Measurements from ENCODE around the gene TMIE.

TMIE gene

DNA sequence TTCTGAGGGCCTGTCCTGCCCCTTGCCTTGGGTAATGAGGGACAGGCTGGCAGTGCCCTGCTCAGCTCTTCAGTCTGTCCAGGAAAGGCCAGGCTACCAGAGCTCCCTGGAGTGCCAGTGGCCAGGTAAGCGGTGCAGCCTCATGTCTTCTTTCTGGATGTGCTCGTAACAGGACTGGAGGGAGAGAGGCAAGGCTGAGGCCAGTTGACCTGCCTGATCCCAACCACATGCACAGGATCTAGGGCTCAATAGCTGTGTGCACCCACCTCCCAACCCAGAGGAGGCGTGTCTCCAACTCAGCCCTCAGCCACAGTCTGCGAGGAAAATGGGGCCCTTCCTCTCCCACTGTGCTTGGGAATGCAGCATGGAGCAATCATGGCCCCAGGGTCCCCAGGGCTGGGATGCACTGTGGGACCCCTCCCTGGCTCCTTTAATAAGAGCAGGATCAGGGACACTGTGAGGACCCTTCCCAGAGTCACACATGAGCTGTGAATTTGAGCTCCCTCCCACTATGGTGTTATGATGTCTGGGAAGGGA, 30.2 kb upstream of the TMIE start:
- Histone ChIP-seq H3K4me3 (ENCODE audit: low read length) (no peak overlapping the region), H3K36me3 (ENCODE audit: control insufficient read depth, insufficient read depth, low read length) (no peaks in the 10 kb centered on the region), H3K27me3 (ENCODE audit: control insufficient read depth, insufficient read depth, low read length) (peaks cover 9% of the 10 kb centered on the region), H3K4me1 (ENCODE audit: control insufficient read depth, insufficient read depth, low read length) (no peaks in the 10 kb centered on the region), H3K9ac (ENCODE audit: low read length) (no peak overlapping the region), H3K9me3 (ENCODE audit: control insufficient read depth, low read length) (no peaks in the 10 kb centered on the region)

DNA sequence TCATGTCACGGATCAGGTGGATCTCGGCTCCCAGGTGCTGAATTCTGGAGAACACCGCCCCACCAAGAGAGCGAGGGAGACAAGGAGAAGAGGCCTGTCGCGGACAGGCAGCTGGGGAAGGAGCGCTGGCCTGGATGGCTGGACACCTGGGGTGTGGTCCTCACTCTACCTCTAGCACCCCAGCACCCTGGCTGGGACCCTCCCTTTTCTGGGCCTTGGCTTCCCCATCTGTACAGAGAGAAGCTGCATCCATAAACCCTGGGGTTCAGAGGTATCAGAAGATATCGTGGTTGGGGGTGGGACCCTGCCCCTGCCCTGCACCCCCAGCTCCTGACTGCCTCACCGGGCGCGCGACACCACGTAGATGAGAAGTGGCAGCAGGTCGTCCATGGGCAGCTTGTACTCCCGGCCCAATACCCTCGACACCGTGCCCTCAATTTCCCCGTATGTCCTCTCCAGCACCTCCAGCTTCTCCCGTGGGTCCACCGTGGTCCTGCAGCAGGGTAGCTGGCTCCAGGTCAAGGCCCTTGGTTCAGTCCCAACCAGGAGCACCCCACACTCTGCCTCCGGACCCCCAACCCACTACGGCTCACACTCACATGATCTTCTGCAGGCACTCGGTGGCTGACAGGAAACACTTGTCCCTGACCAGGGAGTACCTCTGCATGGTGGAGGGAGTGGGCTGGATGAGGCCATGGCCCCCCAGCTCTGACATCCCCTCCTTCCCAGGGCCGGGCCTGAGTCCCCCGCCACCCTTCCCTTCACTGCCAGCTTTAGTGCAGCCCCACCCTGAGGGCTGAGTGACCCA, 29.4 kb upstream of the TMIE start:
- Histone ChIP-seq H3K36me3 (ENCODE audit: control insufficient read depth, insufficient read depth, low read length) (no peaks in the 10 kb centered on the region), H3K9me3 (ENCODE audit: control insufficient read depth, low read length) (no peaks in the 10 kb centered on the region), H3K27me3 (ENCODE audit: control insufficient read depth, insufficient read depth, low read length) (peaks cover 9% of the 10 kb centered on the region)

DNA sequence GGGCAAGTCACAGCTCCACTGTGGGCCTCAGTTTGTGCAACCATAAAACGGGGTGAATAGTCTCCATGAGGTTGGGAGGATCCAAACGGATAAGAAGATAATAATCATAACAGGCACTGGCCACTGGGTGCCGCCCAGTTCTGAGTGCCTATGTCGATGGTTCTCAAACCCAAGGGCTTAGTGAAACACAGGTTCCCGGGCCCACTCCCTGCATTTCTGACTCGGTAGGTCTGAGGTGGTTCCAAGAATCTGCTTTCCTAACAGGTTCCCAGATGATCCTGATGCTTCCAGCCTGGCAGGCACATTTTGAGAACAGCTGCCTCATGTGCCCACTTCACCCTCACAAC, 28.9 kb upstream of the TMIE start:
- H3K4me1 ChIP-seq (ENCODE audit: control insufficient read depth, insufficient read depth, low read length) = no peaks in the 10 kb centered on the region
- no peaks in the 10 kb centered on the region for H3K36me3 ChIP-seq (ENCODE audit: control insufficient read depth, insufficient read depth, low read length)
- peaks cover 4% of the 10 kb centered on the region for H3K27me3 ChIP-seq (ENCODE audit: control insufficient read depth, insufficient read depth, low read length)
- no peak overlapping the region for H3K4me3 ChIP-seq (ENCODE audit: low read length)
- H3K9me3 ChIP-seq (ENCODE audit: control insufficient read depth, low read length) = no peaks in the 10 kb centered on the region
- H3K9ac ChIP-seq (ENCODE audit: low read length) = no peak overlapping the region

More for the DNA sequence above, 29.4 kb upstream of the TMIE start:
- Histone ChIP-seq H3K4me1 (ENCODE audit: control insufficient read depth, insufficient read depth, low read length) (no peaks in the 10 kb centered on the region), H3K9ac (ENCODE audit: low read length) (no peak overlapping the region), H3K4me3 (ENCODE audit: low read length) (no peak overlapping the region)

DNA sequence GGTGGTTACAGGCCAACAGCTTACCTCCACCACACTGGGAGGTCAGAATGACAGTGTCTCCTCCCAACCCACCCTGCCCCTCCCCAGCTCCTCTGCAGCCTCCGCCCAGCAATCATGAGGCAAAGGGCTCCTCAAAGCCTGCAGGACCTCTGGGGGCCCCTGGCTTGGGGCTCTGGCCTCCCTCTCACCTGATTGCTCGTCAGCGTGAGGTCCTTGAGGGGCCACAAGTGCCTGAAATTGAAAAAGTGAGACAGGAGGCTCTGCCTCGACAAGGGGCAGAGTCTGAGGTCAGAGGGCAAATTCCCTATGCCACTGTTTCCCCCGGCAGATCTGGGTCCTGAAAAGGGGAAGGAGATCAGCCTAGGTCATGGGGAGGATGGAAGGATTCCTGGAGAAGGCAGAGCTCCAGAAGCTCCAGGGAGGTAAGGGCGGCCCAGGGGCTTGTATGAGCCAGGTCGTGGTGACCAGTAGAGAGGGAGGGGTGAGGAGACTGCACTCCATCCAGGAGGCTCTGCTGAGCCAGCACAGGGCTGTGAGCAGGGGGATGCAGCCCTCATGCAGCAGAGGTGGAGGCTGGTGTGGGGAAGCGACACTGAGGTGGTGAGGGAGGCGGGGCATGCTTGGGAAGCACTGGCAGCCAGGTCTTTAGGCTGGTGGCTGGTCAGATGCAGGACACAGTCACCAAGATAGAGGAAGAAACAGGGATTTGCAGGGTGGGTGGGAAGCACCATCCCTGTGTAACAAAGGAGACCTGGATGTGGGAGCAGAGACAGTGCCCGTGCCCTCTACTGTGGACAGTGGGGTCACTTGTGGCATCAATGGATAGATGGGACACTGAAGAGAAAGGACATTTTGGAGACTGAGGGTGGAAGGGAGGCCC, 27.8 kb upstream of the TMIE start:
- H3K27me3 ChIP-seq (ENCODE audit: control insufficient read depth, insufficient read depth, low read length) = no peaks in the 10 kb centered on the region
- no peaks in the 10 kb centered on the region for H3K4me1 ChIP-seq (ENCODE audit: control insufficient read depth, insufficient read depth, low read length)
- H3K9ac ChIP-seq (ENCODE audit: low read length) = no peak overlapping the region
- H3K36me3 ChIP-seq (ENCODE audit: control insufficient read depth, insufficient read depth, low read length) = no peaks in the 10 kb centered on the region
- no peak overlapping the region for H3K4me3 ChIP-seq (ENCODE audit: low read length)
- no peaks in the 10 kb centered on the region for H3K9me3 ChIP-seq (ENCODE audit: control insufficient read depth, low read length)

DNA sequence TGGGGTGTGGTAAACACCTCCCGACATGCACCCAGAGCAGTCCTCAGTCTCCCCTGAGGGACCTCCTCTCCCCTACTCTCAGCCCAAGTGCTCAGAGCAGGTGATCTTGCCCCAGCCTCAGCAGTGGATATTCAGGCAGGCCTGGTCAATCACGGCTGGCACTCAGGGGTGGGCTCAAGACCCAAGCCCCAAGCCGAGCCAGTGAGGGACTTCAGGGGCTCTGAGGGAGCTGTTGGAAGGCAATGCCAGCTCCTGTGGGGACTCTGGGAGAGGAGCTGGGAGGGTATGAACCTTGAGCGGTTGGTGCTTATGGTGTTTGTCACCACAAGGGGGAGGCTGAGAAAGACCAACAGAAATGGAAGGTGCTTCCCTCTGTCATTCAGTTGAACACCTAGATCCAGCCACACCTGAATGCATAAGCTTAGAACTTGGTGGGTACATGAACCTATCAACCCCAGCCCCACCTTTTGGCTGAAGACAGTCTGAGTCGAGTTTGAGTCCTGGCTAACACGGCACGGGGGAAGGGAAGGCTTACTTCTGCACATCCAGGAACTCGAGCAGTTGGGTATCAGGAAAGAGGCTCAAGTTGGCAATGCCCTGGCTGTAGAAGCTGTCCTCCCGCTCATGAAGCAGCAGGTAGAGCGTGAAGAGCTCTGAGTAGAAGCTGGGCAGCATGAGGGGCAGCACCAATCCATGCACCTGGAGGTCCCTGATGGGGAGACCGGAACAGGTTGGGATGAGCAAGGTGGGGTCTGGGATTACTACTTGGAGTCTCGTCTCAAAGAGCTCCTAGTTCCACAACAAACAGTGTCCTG, 27.0 kb upstream of the TMIE start:
- Histone ChIP-seq H3K27me3 (ENCODE audit: control insufficient read depth, insufficient read depth, low read length) (no peaks in the 10 kb centered on the region), H3K9me3 (ENCODE audit: control insufficient read depth, low read length) (no peaks in the 10 kb centered on the region), H3K4me3 (ENCODE audit: low read length) (no peak overlapping the region), H3K36me3 (ENCODE audit: control insufficient read depth, insufficient read depth, low read length) (no peaks in the 10 kb centered on the region), H3K4me1 (ENCODE audit: control insufficient read depth, insufficient read depth, low read length) (no peaks in the 10 kb centered on the region), H3K9ac (ENCODE audit: low read length) (no peak overlapping the region)

DNA sequence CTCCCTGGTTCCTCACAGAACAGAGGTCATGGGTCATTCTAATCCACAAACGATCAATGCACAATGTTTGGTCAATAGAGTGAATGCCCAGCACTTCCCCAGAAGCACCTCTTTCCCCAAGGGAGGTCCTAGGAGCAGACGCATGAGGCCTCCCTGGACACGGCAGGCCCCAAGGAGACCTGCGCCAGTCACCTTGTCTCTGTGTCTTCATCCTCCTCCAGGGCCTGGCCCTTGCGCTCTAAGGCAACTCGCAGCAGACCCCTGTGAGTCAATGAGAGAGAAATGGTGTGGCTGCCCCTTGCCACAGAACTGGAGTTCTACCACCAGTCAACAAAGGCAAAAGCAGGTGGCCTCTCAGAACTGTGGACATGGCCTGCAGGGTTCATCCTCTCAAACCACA, 25.8 kb upstream of the TMIE start:
- Histone ChIP-seq H3K4me3 (ENCODE audit: low read length) (no peak overlapping the region), H3K9me3 (ENCODE audit: control insufficient read depth, low read length) (no peaks in the 10 kb centered on the region), H3K4me1 (ENCODE audit: control insufficient read depth, insufficient read depth, low read length) (no peaks in the 10 kb centered on the region), H3K9ac (ENCODE audit: low read length) (no peak overlapping the region), H3K27me3 (ENCODE audit: control insufficient read depth, insufficient read depth, low read length) (no peaks in the 10 kb centered on the region), H3K36me3 (ENCODE audit: control insufficient read depth, insufficient read depth, low read length) (no peaks in the 10 kb centered on the region)

DNA sequence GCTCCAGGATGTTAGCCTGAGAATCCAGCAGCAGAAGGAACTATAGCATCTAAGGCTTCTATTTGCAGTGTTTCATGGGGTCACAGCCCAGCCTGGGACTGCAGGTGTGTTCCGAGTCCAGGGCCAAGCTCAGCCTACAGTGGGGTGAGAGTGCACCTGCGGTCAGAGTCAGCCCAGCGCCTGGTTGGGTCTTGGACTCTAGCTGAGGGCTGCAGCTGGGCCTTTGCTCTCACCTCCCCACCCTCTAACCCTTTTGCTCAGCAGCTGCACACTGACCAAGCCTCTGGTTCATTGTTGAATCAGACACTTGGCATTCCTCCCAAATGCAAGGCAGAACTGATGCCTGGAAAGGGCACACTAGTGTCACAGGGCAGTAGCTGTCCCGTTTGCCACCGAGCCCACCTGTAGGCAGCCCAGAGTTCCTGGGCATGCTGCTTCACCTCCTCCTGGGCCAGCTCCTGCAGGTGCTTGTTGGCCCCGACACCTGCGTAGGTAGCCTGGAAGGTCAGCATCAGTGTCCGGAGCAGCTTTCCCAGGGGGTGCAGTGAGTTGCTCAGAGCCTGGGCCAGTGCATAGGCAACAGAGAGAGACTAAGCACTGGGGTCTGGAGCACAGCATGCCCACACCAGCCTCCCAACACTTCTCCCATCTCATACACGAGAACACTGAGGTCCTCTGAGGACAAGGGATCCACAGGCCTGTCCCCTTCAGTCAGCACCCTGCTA, 25.2 kb upstream of the TMIE start:
- Histone ChIP-seq H3K4me1 (ENCODE audit: control insufficient read depth, insufficient read depth, low read length) (no peaks in the 10 kb centered on the region), H3K9me3 (ENCODE audit: control insufficient read depth, low read length) (no peaks in the 10 kb centered on the region), H3K36me3 (ENCODE audit: control insufficient read depth, insufficient read depth, low read length) (no peaks in the 10 kb centered on the region), H3K4me3 (ENCODE audit: low read length) (no peak overlapping the region), H3K9ac (ENCODE audit: low read length) (no peak overlapping the region), H3K27me3 (ENCODE audit: control insufficient read depth, insufficient read depth, low read length) (no peaks in the 10 kb centered on the region)

DNA sequence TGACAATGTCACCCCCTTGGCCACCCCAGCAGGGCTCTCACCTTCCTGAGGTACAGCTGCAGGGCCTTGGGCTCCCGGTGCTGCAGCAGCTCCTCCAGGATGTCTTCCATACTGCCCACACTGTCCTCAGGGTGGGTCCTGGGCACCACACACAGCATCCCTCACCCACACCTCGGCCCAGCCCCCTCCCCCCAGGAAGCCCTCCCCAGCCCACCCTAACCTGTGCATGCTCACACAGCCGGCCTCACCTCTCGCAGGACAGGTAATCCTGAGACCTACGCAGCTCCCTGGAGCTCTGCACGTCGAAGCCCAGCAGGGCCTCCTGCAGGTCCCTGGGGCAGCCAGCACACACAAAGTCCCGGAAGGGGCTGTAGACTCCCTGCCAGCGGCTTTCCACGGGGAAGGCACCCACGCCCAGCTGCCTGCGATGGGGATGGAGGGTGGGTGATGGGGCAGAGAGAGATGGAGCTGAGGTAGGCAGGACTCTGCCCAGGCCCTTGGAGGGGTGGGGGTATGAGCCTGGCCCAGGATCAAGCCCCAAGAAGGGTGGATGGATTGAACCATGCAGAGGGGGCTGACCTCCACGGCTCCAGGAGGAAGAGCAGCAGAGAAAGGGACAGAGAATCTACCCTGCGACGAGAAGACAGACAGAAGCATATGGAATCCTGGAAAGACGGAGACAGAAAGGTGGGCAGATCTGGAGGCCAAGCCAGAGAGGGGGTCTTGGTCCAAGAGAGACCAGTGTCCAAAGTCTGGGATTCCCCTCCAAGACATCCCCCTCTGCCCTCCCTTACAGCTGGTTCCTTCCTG, 24.4 kb upstream of the TMIE start:
- Histone ChIP-seq H3K9me3 (ENCODE audit: control insufficient read depth, low read length) (no peaks in the 10 kb centered on the region), H3K36me3 (ENCODE audit: control insufficient read depth, insufficient read depth, low read length) (no peaks in the 10 kb centered on the region), H3K27me3 (ENCODE audit: control insufficient read depth, insufficient read depth, low read length) (no peaks in the 10 kb centered on the region), H3K9ac (ENCODE audit: low read length) (no peak overlapping the region), H3K4me1 (ENCODE audit: control insufficient read depth, insufficient read depth, low read length) (no peaks in the 10 kb centered on the region), H3K4me3 (ENCODE audit: low read length) (no peak overlapping the region)

DNA sequence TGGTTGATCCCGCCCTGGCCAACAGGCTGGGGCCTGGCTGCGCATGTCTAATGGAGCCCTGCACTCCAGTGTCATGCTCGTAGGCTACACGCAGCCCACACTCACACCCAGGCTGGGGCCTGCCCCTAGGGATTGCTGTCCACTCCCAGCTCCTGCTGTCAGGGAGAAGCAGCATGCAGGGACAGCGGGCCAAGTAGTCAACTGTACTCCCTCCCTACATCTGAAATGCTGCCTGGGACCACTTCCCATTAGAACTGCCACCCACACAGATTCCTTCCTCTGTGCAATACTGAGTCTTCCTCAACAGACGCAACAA, 23.8 kb upstream of the TMIE start:
- Histone ChIP-seq H3K4me3 (ENCODE audit: low read length) (no peak overlapping the region), H3K9me3 (ENCODE audit: control insufficient read depth, low read length) (no peaks in the 10 kb centered on the region), H3K9ac (ENCODE audit: low read length) (no peak overlapping the region), H3K36me3 (ENCODE audit: control insufficient read depth, insufficient read depth, low read length) (no peaks in the 10 kb centered on the region), H3K4me1 (ENCODE audit: control insufficient read depth, insufficient read depth, low read length) (no peaks in the 10 kb centered on the region), H3K27me3 (ENCODE audit: control insufficient read depth, insufficient read depth, low read length) (no peaks in the 10 kb centered on the region)

DNA sequence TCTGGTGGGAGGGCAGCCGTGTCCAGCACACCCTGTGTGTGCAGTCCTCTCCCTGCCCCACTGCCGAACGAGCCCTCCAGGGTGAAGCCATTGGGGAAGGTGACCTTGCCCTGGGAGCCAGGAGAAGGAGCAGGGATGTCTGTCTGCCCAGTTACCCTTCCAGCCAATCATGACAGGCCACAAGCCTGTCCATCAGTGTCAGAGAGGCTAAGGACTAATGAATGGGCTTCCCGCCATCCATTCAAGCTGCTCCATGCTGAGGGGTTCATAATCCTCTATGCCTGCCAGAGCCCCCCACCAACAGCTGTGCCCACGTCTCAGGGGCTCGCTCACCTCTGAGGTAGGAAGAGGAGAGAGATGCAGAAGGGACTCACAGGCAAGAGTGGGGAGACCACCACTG, 22.9 kb upstream of the TMIE start:
- H3K36me3 ChIP-seq (ENCODE audit: control insufficient read depth, insufficient read depth, low read length) = no peaks in the 10 kb centered on the region
- no peak overlapping the region for H3K9ac ChIP-seq (ENCODE audit: low read length)

DNA sequence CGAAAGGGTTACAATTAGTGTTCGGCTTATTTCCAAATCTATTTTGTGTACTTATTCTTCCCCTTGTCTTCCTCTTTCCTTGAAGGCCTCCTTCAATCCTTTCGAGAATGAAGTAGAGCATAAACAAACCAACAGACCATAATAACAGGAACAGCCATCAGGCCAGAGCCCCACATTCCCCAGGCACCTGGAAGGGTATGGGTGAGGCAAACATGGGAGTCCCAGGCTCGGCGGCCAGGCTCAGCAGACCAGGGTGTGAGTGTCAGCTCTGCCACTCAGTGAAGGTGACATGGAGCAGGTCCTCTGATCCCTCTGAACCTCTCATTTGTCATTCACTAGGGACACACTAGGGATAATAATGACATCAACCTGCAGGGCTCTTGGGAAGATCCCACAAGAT, 21.5 kb upstream of the TMIE start:
- no peaks in the 10 kb centered on the region for H3K9me3 ChIP-seq (ENCODE audit: control insufficient read depth, low read length)
- H3K36me3 ChIP-seq (ENCODE audit: control insufficient read depth, insufficient read depth, low read length) = no peaks in the 10 kb centered on the region
- no peaks in the 10 kb centered on the region for H3K27me3 ChIP-seq (ENCODE audit: control insufficient read depth, insufficient read depth, low read length)
- no peaks in the 10 kb centered on the region for H3K4me1 ChIP-seq (ENCODE audit: control insufficient read depth, insufficient read depth, low read length)
- no peak overlapping the region for H3K4me3 ChIP-seq (ENCODE audit: low read length)
- no peak overlapping the region for H3K9ac ChIP-seq (ENCODE audit: low read length)

More for the DNA sequence above, 22.9 kb upstream of the TMIE start:
- Histone ChIP-seq H3K27me3 (ENCODE audit: control insufficient read depth, insufficient read depth, low read length) (no peaks in the 10 kb centered on the region), H3K9me3 (ENCODE audit: control insufficient read depth, low read length) (no peaks in the 10 kb centered on the region), H3K4me3 (ENCODE audit: low read length) (no peak overlapping the region), H3K4me1 (ENCODE audit: control insufficient read depth, insufficient read depth, low read length) (no peaks in the 10 kb centered on the region)
